Fibroblast of lung (primary cell): ENCODE results near the gene ZBTB16.

Source experiments
- CTCF ChIP-seq, 2 donors: IDR thresholded peaks in 1 of 2; conservative IDR thresholded peaks in 1 of 2; 1 replicate in 1 of 2; 2 replicates in 1 of 2; pipeline ENCODE4 v1.5.1; 2011 to 2012; ENCODE audit warnings: low read length in 2 of 2, control low read depth in 1 of 2, inconsistent platforms in 1 of 2, low read depth in 1 of 2, mild to moderate bottlenecking in 1 of 2
- EZH2 ChIP-seq: IDR thresholded peaks from 2 replicates; pipeline ENCODE4 v1.5.1; 2012; ENCODE audit warnings: low read length, control low read depth, mild to moderate bottlenecking; ENCODE audit errors: missing control alignments

- TF ChIP-seq CTCF (conservative IDR thresholded peaks at IDR 0.05 in 1 of 2, IDR thresholded peaks at IDR 0.05 in 1 of 2; ENCODE audit: low read depth in 1 of 2, low read length in 2 of 2) (no peak), EZH2 (no peak)
Measured at GRCh38 chr11:114195981-114196731, 136.6 kb downstream of the ZBTB16 start.
